Astrocyte (in vitro differentiated cells and primary cell): ENCODE results near the gene MISP. TPM values are rescaled to one million over a fixed set of nuclear protein-coding genes. Genes with fewer than 3 reads are reported as not detected.

ENCODE experiments used
- DNase-seq: peaks from one replicate; pipeline ENCODE4 v3.0.0-alpha.2; 2010; ENCODE audit warnings: low read depth
- FAIRE-seq: peaks from 2 replicates; lab custom pipeline; 2011; peaks lifted over from hg19 to GRCh38; lab: Jason Lieb, UNC
- H2AFZ ChIP-seq: 2 replicates; pipeline ENCODE4 v1.6.0; 2012; ENCODE audit warnings: low read depth, low read length, inconsistent platforms
- H3K27ac ChIP-seq: 2 replicates; pipeline ENCODE4 v1.5.1; 2011; ENCODE audit warnings: low read depth, low read length, inconsistent platforms
- H3K27me3 ChIP-seq: 2 replicates; pipeline ENCODE4 v1.6.0; 2011; ENCODE audit warnings: low read length, inconsistent platforms; ENCODE audit not compliant: insufficient read depth
- H3K36me3 ChIP-seq: 2 replicates; pipeline ENCODE4 v1.5.1; 2011; ENCODE audit warnings: low read length, inconsistent platforms; ENCODE audit not compliant: insufficient read depth
- H3K4me1 ChIP-seq: 2 replicates; pipeline ENCODE4 v1.5.1; 2011; ENCODE audit warnings: low read length, inconsistent platforms; ENCODE audit not compliant: insufficient read depth
- H3K4me2 ChIP-seq: 2 replicates; pipeline ENCODE4 v1.6.0; 2012; ENCODE audit warnings: low read length, inconsistent platforms
- H3K4me3 ChIP-seq: 2 replicates; pipeline ENCODE4 v1.5.1; 2011; ENCODE audit warnings: low read depth, mild to moderate bottlenecking, low read length, inconsistent platforms; ENCODE audit not compliant: insufficient read depth
- H3K79me2 ChIP-seq: 2 replicates; pipeline ENCODE4 v1.6.0; 2012; ENCODE audit warnings: mild to moderate bottlenecking, low read length, inconsistent platforms; ENCODE audit not compliant: insufficient read depth
- H3K9ac ChIP-seq: 2 replicates; pipeline ENCODE4 v1.6.0; 2012; ENCODE audit warnings: mild to moderate bottlenecking, low read length, inconsistent platforms
- H3K9me3 ChIP-seq: 2 replicates; pipeline ENCODE4 v1.5.1; 2012; ENCODE audit warnings: low read depth, mild to moderate bottlenecking, low read length, inconsistent platforms; ENCODE audit not compliant: insufficient read depth
- H4K20me1 ChIP-seq: 2 replicates; pipeline ENCODE4 v1.6.0; 2012; ENCODE audit warnings: low read length, inconsistent platforms; ENCODE audit not compliant: insufficient read depth
- H3K27ac Mint-ChIP-seq: one replicate; pipeline ENCODE4 v1.8.0; 2021; ENCODE audit warnings: mild to moderate bottlenecking, mixed read lengths; ENCODE audit not compliant: unreplicated experiment
- H3K27me3 Mint-ChIP-seq: one replicate; pipeline ENCODE4 v1.8.0; 2021; ENCODE audit warnings: low read depth, mixed read lengths; ENCODE audit not compliant: unreplicated experiment
- H3K36me3 Mint-ChIP-seq: one replicate; pipeline ENCODE4 v1.8.0; 2021; ENCODE audit warnings: low read depth, mixed read lengths; ENCODE audit not compliant: unreplicated experiment
- H3K4me1 Mint-ChIP-seq: one replicate; pipeline ENCODE4 v1.8.0; 2021; ENCODE audit warnings: low read depth, mixed read lengths; ENCODE audit not compliant: unreplicated experiment
- H3K4me3 Mint-ChIP-seq: one replicate; pipeline ENCODE4 v1.8.0; 2021; ENCODE audit warnings: mild to moderate bottlenecking, moderate library complexity, mixed read lengths; ENCODE audit not compliant: unreplicated experiment
- H3K9me3 Mint-ChIP-seq: one replicate; pipeline ENCODE4 v1.8.0; 2021; ENCODE audit warnings: mild to moderate bottlenecking, mixed read lengths; ENCODE audit not compliant: unreplicated experiment
- CTCF ChIP-seq: IDR thresholded peaks from 2 replicates; pipeline ENCODE4 v1.5.1; 2011; ENCODE audit warnings: low read depth, mild to moderate bottlenecking, inconsistent platforms, low read length, moderate library complexity; ENCODE audit not compliant: insufficient read depth
- EZH2 ChIP-seq: IDR thresholded peaks from 2 replicates; pipeline ENCODE4 v1.6.1; 2012; ENCODE audit warnings: mild to moderate bottlenecking, low read length, inconsistent platforms; ENCODE audit not compliant: insufficient read depth
- total RNA-seq: library from RNA; stranded (reverse); gene quantifications from 2 replicates; pipeline ENCODE4 v1.2.1, GENCODE V29; 2021

Gene MISP
- total RNA-seq, 1 donor from 2014 or later: 0.43 TPM

- no peak for TF ChIP-seq CTCF
- TF ChIP-seq EZH2: no peak
Observed at GRCh38 chr19:722553-723101, 28.3 kb upstream of the MISP start.

GRCh38 chr19:723247-723646 lies 27.7 kb upstream of the MISP start:
- H2AFZ ChIP-seq: no peak overlapping the region
- no peak overlapping the region for H3K27ac Mint-ChIP-seq
- H3K27me3 ChIP-seq: no peaks in the 10 kb centered on the region
- H3K9me3 Mint-ChIP-seq: peaks cover 2% of the 10 kb centered on the region
- no peak overlapping the region for H3K4me3 ChIP-seq
- no peaks in the 10 kb centered on the region for H3K9me3 ChIP-seq
- no peak overlapping the region for H3K4me2 ChIP-seq
- no peaks in the 10 kb centered on the region for H3K4me1 ChIP-seq
- no peak overlapping the region for H3K27ac ChIP-seq
- FAIRE-seq (no peak), DNase-seq (no peak)
- no peak overlapping the region for H3K9ac ChIP-seq
- H3K4me3 Mint-ChIP-seq: no peak overlapping the region
- no peaks in the 10 kb centered on the region for H3K79me2 ChIP-seq
- TF ChIP-seq EZH2 (no peak), CTCF (no peak)
- H3K36me3 ChIP-seq: no peaks in the 10 kb centered on the region
- H3K36me3 Mint-ChIP-seq: peaks cover 7% of the 10 kb centered on the region
- no peaks in the 10 kb centered on the region for H3K4me1 Mint-ChIP-seq
- peaks cover 30% of the 10 kb centered on the region for H4K20me1 ChIP-seq
- no peaks in the 10 kb centered on the region for H3K27me3 Mint-ChIP-seq

More at GRCh38 chr19:722553-723101, 28.3 kb upstream of the MISP start:
- Histone ChIP-seq H3K9me3 (no peaks in the 10 kb centered on the region), H2AFZ (no peak overlapping the region), H3K27ac (no peak overlapping the region), H4K20me1 (peaks cover 32% of the 10 kb centered on the region), H3K36me3 (no peaks in the 10 kb centered on the region), H3K9ac (no peak overlapping the region), H3K4me2 (no peak overlapping the region), H3K4me3 (no peak overlapping the region), H3K27me3 (no peaks in the 10 kb centered on the region), H3K79me2 (no peaks in the 10 kb centered on the region), H3K4me1 (no peaks in the 10 kb centered on the region)
- Mint-ChIP-seq H3K27me3 (no peaks in the 10 kb centered on the region), H3K4me3 (no peak overlapping the region), H3K9me3 (peaks cover 2% of the 10 kb centered on the region), H3K27ac (no peak overlapping the region), H3K36me3 (peaks cover 7% of the 10 kb centered on the region), H3K4me1 (no peaks in the 10 kb centered on the region)
- DNase-seq: no peak
- FAIRE-seq: no peak

- DNase-seq: no peak
- H4K20me1 ChIP-seq: peaks cover 25% of the 10 kb centered on the region
- H3K9ac ChIP-seq: no peak overlapping the region
- Mint-ChIP-seq H3K4me3 (no peak overlapping the region), H3K9me3 (peaks cover 2% of the 10 kb centered on the region), H3K27me3 (no peaks in the 10 kb centered on the region), H3K36me3 (peaks cover 7% of the 10 kb centered on the region), H3K27ac (no peak overlapping the region), H3K4me1 (no peaks in the 10 kb centered on the region)
- H3K27me3 ChIP-seq: no peaks in the 10 kb centered on the region
- H3K4me1 ChIP-seq: no peaks in the 10 kb centered on the region
- no peak for TF ChIP-seq CTCF
- no peak for TF ChIP-seq EZH2
- H3K79me2 ChIP-seq: no peaks in the 10 kb centered on the region
- no peak overlapping the region for H3K27ac ChIP-seq
- H3K4me2 ChIP-seq: no peak overlapping the region
- no peak overlapping the region for H2AFZ ChIP-seq
- no peaks in the 10 kb centered on the region for H3K36me3 ChIP-seq
- FAIRE-seq: no peak
- H3K9me3 ChIP-seq: no peaks in the 10 kb centered on the region
- H3K4me3 ChIP-seq: no peak overlapping the region
Observed at GRCh38 chr19:723714-724113, 27.2 kb upstream of the MISP start.
